GM23338 (cell line): ENCODE data around the gene PAPPA2. TPM values are rescaled to one million over a fixed set of nuclear protein-coding genes. Genes with fewer than 3 reads are reported as not detected.

Source experiments
- ATAC-seq: fragments of 200-7000 bp; cut with Tn5 transposase; 3 replicates; pipeline ENCODE4 v1.9.1; 2020
- DNase-seq: peaks from one replicate; pipeline ENCODE4 v3.0.0-alpha.2; 2015; ENCODE audit warnings: low spot score
- H2AFZ ChIP-seq: fragments of 200-600 bp; sonication (generic); 2 replicates; pipeline ENCODE4 v1.8.0; 2016; ENCODE audit warnings: antibody characterized with exemption, mild to moderate bottlenecking, moderate library complexity
- H3F3A ChIP-seq: fragments of 200-600 bp; sonication (generic); replicated peaks from 2 replicates; pipeline ENCODE4 v1.8.0; 2017; ENCODE audit warnings: antibody characterized with exemption, mixed run types, low read depth
- H3K27ac ChIP-seq: fragments of 200-600 bp; sonication (generic); 2 replicates; pipeline ENCODE4 v1.6.1; 2016; ENCODE audit warnings: low read depth
- H3K27me3 ChIP-seq: fragments of 200-600 bp; sonication (generic); 2 replicates; pipeline ENCODE4 v1.8.0; 2016; ENCODE audit warnings: mild to moderate bottlenecking, mixed run types, moderate library complexity; ENCODE audit not compliant: insufficient read depth
- H3K36me3 ChIP-seq: fragments of 200-600 bp; sonication (generic); 2 replicates; pipeline ENCODE4 v1.8.0; 2016; ENCODE audit warnings: mild to moderate bottlenecking; ENCODE audit not compliant: insufficient read depth
- H3K4me1 ChIP-seq: fragments of 200-600 bp; sonication (generic); 2 replicates; pipeline ENCODE4 v1.8.0; 2016; ENCODE audit warnings: mild to moderate bottlenecking, moderate library complexity; ENCODE audit not compliant: insufficient read depth
- H3K4me2 ChIP-seq: fragments of 200-600 bp; sonication (generic); 2 replicates; pipeline ENCODE4 v1.7.1; 2017; ENCODE audit warnings: mixed run types
- H3K4me3 ChIP-seq: fragments of 200-600 bp; sonication (generic); 2 replicates; pipeline ENCODE4 v1.6.1; 2016; ENCODE audit warnings: mixed run types
- H3K79me2 ChIP-seq: fragments of 200-600 bp; sonication (generic); replicated peaks from 2 replicates; pipeline ENCODE4 v1.8.0; 2017; ENCODE audit warnings: mild to moderate bottlenecking; ENCODE audit not compliant: insufficient read depth
- H3K9me2 ChIP-seq: fragments of 200-600 bp; sonication (generic); 2 replicates; pipeline ENCODE4 v1.8.0; 2017; ENCODE audit not compliant: insufficient read depth
- H4K20me1 ChIP-seq: fragments of 200-600 bp; sonication (generic); replicated peaks from 2 replicates; pipeline ENCODE4 v1.8.0; 2017; ENCODE audit warnings: mild to moderate bottlenecking; ENCODE audit not compliant: insufficient read depth
- H3K27ac Mint-ChIP-seq: 2 replicates; pipeline ENCODE4 v1.8.0; 2020; ENCODE audit warnings: inconsistent platforms, mild to moderate bottlenecking, moderate library complexity, mixed read lengths
- H3K27me3 Mint-ChIP-seq: 3 replicates; pipeline ENCODE4 v1.8.0; 2022; ENCODE audit warnings: low read depth, mild to moderate bottlenecking, moderate library complexity, mixed read lengths, inconsistent platforms; ENCODE audit not compliant: insufficient read depth, poor library complexity
- H3K36me3 Mint-ChIP-seq: 3 replicates; pipeline ENCODE4 v1.8.0; 2021; ENCODE audit warnings: low read depth, mild to moderate bottlenecking, inconsistent platforms, moderate library complexity, mixed read lengths
- H3K4me1 Mint-ChIP-seq: 3 replicates; pipeline ENCODE4 v1.8.0; 2020; ENCODE audit warnings: mild to moderate bottlenecking, inconsistent platforms, mixed read lengths
- H3K4me3 Mint-ChIP-seq: 3 replicates; pipeline ENCODE4 v1.8.0; 2021; ENCODE audit warnings: moderate library complexity, mild to moderate bottlenecking, inconsistent platforms, mixed read lengths
- H3K9me3 Mint-ChIP-seq: 3 replicates; pipeline ENCODE4 v1.8.0; 2020; ENCODE audit warnings: moderate library complexity, mild to moderate bottlenecking, inconsistent platforms, mixed read lengths
- CREB1 ChIP-seq: fragments of 250-450 bp; sonication (Bioruptor Pico); IDR thresholded peaks from 2 replicates; pipeline ENCODE4 v1.5.0; 2020; ENCODE audit warnings: low read depth, mild to moderate bottlenecking, moderate library complexity
- EZH2 ChIP-seq: fragments of 200-600 bp; sonication (generic); IDR thresholded peaks from one replicate; pipeline ENCODE4 v1.8.0; 2017; ENCODE audit warnings: antibody characterized with exemption, mild to moderate bottlenecking, low read depth; ENCODE audit not compliant: unreplicated experiment
- EZH2phosphoT487 ChIP-seq: fragments of 200-600 bp; sonication (generic); IDR thresholded peaks from one replicate; pipeline ENCODE4 v1.8.1; 2018; ENCODE audit warnings: antibody characterized with exemption; ENCODE audit not compliant: unreplicated experiment
- JUNB ChIP-seq: IDR thresholded peaks from one replicate; pipeline ENCODE4 v1.6.1; 2016; ENCODE audit warnings: antibody characterized with exemption; ENCODE audit not compliant: unreplicated experiment
- NANOG ChIP-seq: IDR thresholded peaks from 2 replicates; pipeline ENCODE4 v1.6.1; 2016; ENCODE audit warnings: antibody characterized with exemption, borderline replicate concordance
- POLR2AphosphoS5 ChIP-seq: IDR thresholded peaks from 2 replicates; pipeline ENCODE4 v1.6.1; 2016; ENCODE audit warnings: antibody characterized with exemption, low read depth
- REST ChIP-seq: IDR thresholded peaks from one replicate; pipeline ENCODE4 v1.6.1; 2018; ENCODE audit warnings: antibody characterized with exemption; ENCODE audit not compliant: unreplicated experiment
- STAT1 ChIP-seq: IDR thresholded peaks from one replicate; pipeline ENCODE4 v1.6.1; 2016; ENCODE audit warnings: antibody characterized with exemption; ENCODE audit not compliant: unreplicated experiment
- ZNF114 ChIP-seq: fragments of 250-450 bp; sonication (Bioruptor Pico); IDR thresholded peaks from 2 replicates; pipeline ENCODE4 v1.5.0; 2020; ENCODE audit warnings: mild to moderate bottlenecking, moderate library complexity
- ZNF331 ChIP-seq: fragments of 250-450 bp; sonication (Bioruptor Pico); IDR thresholded peaks from 2 replicates; pipeline ENCODE4 v1.5.0; 2020; ENCODE audit warnings: low read depth, mild to moderate bottlenecking, moderate library complexity
- polyA plus RNA-seq: library from polyadenylated mRNA; unstranded; fragments of >200 nt; fragmentation: Nextera tagmentation; extraction: Ambion mirVana; gene quantifications from 2 replicates; pipeline ENCODE4 v1.2.1, GENCODE V29; 2016
- total RNA-seq: library from RNA; depleted of rRNA; stranded (reverse); fragments of >200 nt; shearing (Covaris generic); gene quantifications from 2 replicates; pipeline ENCODE4 v1.2.3, GENCODE V29; 2014
- TF ChIP-seq, protein P1 (sequence below), 2 experiments: fragments of 200-600 bp in 1 of 2; sonication (generic) in 1 of 2; conservative IDR thresholded peaks; 2 replicates each; pipeline versions ENCODE4 v1.5.1 to v1.6.1; 2016 to 2017; ENCODE audit warnings: antibody characterized with exemption in 2 of 2, low read depth in 2 of 2, mild to moderate bottlenecking in 2 of 2, moderate library complexity in 1 of 2
- TF ChIP-seq, protein P2 (sequence below): IDR thresholded peaks from 2 replicates; pipeline ENCODE4 v1.6.1; 2016; ENCODE audit warnings: antibody characterized with exemption
- TF ChIP-seq, protein P3 (sequence below): fragments of 250-450 bp; sonication (Bioruptor Pico); IDR thresholded peaks from 2 replicates; pipeline ENCODE4 v1.5.0; 2020; ENCODE audit warnings: mild to moderate bottlenecking, moderate library complexity

Gene PAPPA2
- total and polyA plus RNA-seq, 2 experiments from 2014 or later: 1.4 to 1.7 TPM

- Histone ChIP-seq H3K79me2 (no peaks in the 10 kb centered on the region), H3K36me3 (no peaks in the 10 kb centered on the region), H3F3A (no peaks in the 10 kb centered on the region), H3K4me1 (no peaks in the 10 kb centered on the region), H3K9me2 (no peaks in the 10 kb centered on the region), H3K27me3 (no peaks in the 10 kb centered on the region), H3K4me2 (no peak overlapping the region), H3K27ac (no peak overlapping the region), H2AFZ (no peak overlapping the region), H4K20me1 (no peaks in the 10 kb centered on the region), H3K4me3 (no peak overlapping the region)
- Mint-ChIP-seq H3K9me3 (no peaks in the 10 kb centered on the region), H3K4me1 (peaks cover 2% of the 10 kb centered on the region; the same call in 2 of the 3 replicates), H3K27me3 (no peaks in the 10 kb centered on the region), H3K27ac (no peak overlapping the region), H3K36me3 (no peaks in the 10 kb centered on the region), H3K4me3 (no peak overlapping the region)
- TF ChIP-seq POLR2AphosphoS5 (no peak), NANOG (no peak), EZH2 (no peak), EZH2phosphoT487 (no peak), JUNB (no peak), ZNF114 (no peak), CREB1 (no peak), ZNF331 (CRISPR knock-in tag) (no peak), STAT1 (no peak), REST (no peak)
- TF ChIP-seq, protein P1, sequence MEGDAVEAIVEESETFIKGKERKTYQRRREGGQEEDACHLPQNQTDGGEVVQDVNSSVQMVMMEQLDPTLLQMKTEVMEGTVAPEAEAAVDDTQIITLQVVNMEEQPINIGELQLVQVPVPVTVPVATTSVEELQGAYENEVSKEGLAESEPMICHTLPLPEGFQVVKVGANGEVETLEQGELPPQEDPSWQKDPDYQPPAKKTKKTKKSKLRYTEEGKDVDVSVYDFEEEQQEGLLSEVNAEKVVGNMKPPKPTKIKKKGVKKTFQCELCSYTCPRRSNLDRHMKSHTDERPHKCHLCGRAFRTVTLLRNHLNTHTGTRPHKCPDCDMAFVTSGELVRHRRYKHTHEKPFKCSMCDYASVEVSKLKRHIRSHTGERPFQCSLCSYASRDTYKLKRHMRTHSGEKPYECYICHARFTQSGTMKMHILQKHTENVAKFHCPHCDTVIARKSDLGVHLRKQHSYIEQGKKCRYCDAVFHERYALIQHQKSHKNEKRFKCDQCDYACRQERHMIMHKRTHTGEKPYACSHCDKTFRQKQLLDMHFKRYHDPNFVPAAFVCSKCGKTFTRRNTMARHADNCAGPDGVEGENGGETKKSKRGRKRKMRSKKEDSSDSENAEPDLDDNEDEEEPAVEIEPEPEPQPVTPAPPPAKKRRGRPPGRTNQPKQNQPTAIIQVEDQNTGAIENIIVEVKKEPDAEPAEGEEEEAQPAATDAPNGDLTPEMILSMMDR (conservative IDR thresholded peaks at IDR 0.05; ENCODE audit: low read depth in 2 of 2): no peak
- TF ChIP-seq, protein P2, sequence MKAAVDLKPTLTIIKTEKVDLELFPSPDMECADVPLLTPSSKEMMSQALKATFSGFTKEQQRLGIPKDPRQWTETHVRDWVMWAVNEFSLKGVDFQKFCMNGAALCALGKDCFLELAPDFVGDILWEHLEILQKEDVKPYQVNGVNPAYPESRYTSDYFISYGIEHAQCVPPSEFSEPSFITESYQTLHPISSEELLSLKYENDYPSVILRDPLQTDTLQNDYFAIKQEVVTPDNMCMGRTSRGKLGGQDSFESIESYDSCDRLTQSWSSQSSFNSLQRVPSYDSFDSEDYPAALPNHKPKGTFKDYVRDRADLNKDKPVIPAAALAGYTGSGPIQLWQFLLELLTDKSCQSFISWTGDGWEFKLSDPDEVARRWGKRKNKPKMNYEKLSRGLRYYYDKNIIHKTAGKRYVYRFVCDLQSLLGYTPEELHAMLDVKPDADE: no peak
- TF ChIP-seq, protein P3, sequence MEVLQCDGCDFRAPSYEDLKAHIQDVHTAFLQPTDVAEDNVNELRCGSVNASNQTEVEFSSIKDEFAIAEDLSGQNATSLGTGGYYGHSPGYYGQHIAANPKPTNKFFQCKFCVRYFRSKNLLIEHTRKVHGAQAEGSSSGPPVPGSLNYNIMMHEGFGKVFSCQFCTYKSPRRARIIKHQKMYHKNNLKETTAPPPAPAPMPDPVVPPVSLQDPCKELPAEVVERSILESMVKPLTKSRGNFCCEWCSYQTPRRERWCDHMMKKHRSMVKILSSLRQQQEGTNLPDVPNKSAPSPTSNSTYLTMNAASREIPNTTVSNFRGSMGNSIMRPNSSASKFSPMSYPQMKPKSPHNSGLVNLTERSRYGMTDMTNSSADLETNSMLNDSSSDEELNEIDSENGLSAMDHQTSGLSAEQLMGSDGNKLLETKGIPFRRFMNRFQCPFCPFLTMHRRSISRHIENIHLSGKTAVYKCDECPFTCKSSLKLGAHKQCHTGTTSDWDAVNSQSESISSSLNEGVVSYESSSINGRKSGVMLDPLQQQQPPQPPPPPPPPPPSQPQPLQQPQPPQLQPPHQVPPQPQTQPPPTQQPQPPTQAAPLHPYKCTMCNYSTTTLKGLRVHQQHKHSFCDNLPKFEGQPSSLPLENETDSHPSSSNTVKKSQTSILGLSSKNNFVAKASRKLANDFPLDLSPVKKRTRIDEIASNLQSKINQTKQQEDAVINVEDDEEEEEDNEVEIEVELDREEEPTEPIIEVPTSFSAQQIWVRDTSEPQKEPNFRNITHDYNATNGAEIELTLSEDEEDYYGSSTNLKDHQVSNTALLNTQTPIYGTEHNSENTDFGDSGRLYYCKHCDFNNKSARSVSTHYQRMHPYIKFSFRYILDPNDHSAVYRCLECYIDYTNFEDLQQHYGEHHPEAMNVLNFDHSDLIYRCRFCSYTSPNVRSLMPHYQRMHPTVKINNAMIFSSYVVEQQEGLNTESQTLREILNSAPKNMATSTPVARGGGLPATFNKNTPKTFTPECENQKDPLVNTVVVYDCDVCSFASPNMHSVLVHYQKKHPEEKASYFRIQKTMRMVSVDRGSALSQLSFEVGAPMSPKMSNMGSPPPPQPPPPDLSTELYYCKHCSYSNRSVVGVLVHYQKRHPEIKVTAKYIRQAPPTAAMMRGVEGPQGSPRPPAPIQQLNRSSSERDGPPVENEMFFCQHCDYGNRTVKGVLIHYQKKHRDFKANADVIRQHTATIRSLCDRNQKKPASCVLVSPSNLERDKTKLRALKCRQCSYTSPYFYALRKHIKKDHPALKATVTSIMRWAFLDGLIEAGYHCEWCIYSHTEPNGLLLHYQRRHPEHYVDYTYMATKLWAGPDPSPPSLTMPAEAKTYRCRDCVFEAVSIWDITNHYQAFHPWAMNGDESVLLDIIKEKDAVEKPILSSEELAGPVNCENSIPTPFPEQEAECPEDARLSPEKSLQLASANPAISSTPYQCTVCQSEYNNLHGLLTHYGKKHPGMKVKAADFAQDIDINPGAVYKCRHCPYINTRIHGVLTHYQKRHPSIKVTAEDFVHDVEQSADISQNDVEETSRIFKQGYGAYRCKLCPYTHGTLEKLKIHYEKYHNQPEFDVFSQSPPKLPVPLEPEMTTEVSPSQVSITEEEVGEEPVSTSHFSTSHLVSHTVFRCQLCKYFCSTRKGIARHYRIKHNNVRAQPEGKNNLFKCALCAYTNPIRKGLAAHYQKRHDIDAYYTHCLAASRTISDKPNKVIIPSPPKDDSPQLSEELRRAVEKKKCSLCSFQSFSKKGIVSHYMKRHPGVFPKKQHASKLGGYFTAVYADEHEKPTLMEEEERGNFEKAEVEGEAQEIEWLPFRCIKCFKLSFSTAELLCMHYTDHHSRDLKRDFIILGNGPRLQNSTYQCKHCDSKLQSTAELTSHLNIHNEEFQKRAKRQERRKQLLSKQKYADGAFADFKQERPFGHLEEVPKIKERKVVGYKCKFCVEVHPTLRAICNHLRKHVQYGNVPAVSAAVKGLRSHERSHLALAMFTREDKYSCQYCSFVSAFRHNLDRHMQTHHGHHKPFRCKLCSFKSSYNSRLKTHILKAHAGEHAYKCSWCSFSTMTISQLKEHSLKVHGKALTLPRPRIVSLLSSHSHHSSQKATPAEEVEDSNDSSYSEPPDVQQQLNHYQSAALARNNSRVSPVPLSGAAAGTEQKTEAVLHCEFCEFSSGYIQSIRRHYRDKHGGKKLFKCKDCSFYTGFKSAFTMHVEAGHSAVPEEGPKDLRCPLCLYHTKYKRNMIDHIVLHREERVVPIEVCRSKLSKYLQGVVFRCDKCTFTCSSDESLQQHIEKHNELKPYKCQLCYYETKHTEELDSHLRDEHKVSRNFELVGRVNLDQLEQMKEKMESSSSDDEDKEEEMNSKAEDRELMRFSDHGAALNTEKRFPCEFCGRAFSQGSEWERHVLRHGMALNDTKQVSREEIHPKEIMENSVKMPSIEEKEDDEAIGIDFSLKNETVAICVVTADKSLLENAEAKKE (CRISPR knock-in tag): no peak
- ATAC-seq (no peak), DNase-seq (no peak)
These were observed 387.9 kb downstream of the PAPPA2 start for GRCh38 chr1:176850871-176851270.
